ENCODE data around the gene BTBD6.

The BTBD6 gene

GRCh38 chr14:105229099-105229655 lies 19.2 kb upstream of the BTBD6 start:
- no peak for DNase-seq (ENCODE audit: low spot score)

GRCh38 chr14:105240811-105241576 lies 7.3 kb upstream of the BTBD6 start:
- no peak for DNase-seq (ENCODE audit: low spot score)

GRCh38 chr14:105241641-105242040 lies 6.7 kb upstream of the BTBD6 start:
- no peak for DNase-seq (ENCODE audit: low spot score)

GRCh38 chr14:105244334-105244733 lies 4.0 kb upstream of the BTBD6 start:
- DNase-seq (ENCODE audit: low spot score): no peak

- no peak for DNase-seq (ENCODE audit: low spot score)
Measured at GRCh38 chr14:105247026-105247425, 1.3 kb upstream of the BTBD6 start.

- DNase-seq (ENCODE audit: low spot score): no peak
Measured at GRCh38 chr14:105247715-105248367, 492 bp upstream of the BTBD6 start.

- no peak for DNase-seq (ENCODE audit: low spot score)
Measured at GRCh38 chr14:105249182-105250007, 1.1 kb downstream of the BTBD6 start.

GRCh38 chr14:105250008-105250366 lies 1.7 kb downstream of the BTBD6 start:
- DNase-seq (ENCODE audit: low spot score): no peak

GRCh38 chr14:105250986-105251385 lies 2.7 kb downstream of the BTBD6 start:
- no peak for DNase-seq (ENCODE audit: low spot score)

GRCh38 chr14:105251920-105252319 lies 3.6 kb downstream of the BTBD6 start:
- DNase-seq (ENCODE audit: low spot score): no peak

GRCh38 chr14:105252552-105253328 lies 4.4 kb downstream of the BTBD6 start:
- no peak for DNase-seq (ENCODE audit: low spot score)

- no peak for DNase-seq (ENCODE audit: low spot score)
Measured at GRCh38 chr14:105253329-105253682, 5.0 kb downstream of the BTBD6 start.

- DNase-seq (ENCODE audit: low spot score): no peak
Measured at GRCh38 chr14:105255021-105255507, 6.7 kb downstream of the BTBD6 start.

- DNase-seq (ENCODE audit: low spot score): no peak
Measured at GRCh38 chr14:105256292-105256960, 8.1 kb downstream of the BTBD6 start.

- DNase-seq (ENCODE audit: low spot score): no peak
Measured at GRCh38 chr14:105257464-105257863, 9.1 kb downstream of the BTBD6 start.

GRCh38 chr14:105258846-105259245 lies 10.5 kb downstream of the BTBD6 start:
- DNase-seq (ENCODE audit: low spot score): no peak

GRCh38 chr14:105260959-105261358 lies 12.6 kb downstream of the BTBD6 start:
- DNase-seq (ENCODE audit: low spot score): no peak

GRCh38 chr14:105261781-105262180 lies 13.4 kb downstream of the BTBD6 start:
- DNase-seq (ENCODE audit: low spot score): no peak

- no peak for DNase-seq (ENCODE audit: low spot score)
Measured at GRCh38 chr14:105267820-105268548, 19.7 kb downstream of the BTBD6 start.

GRCh38 chr14:105268736-105269354 lies 20.5 kb downstream of the BTBD6 start:
- DNase-seq (ENCODE audit: low spot score): no peak
